HEK293T (cell line): ENCODE measurements around the gene SPAM1.

Experiments
- BHLHE40 ChIP-seq: fragments of 450-650 bp; IDR thresholded peaks from 2 replicates; pipeline ENCODE4 v1.6.1; 2016; ENCODE audit warnings: mild to moderate bottlenecking, moderate library complexity, borderline replicate concordance
- FOXA1 ChIP-seq: fragments of 450-650 bp; IDR thresholded peaks from 2 replicates; pipeline ENCODE4 v1.6.1; 2016; ENCODE audit warnings: mild to moderate bottlenecking
- FOXK2 ChIP-seq: fragments of 450-650 bp; IDR thresholded peaks from 2 replicates; pipeline ENCODE4 v1.6.1; 2016; ENCODE audit warnings: mild to moderate bottlenecking
- HDGF ChIP-seq: fragments of 450-650 bp; IDR thresholded peaks from 2 replicates; pipeline ENCODE4 v1.6.1; 2017; ENCODE audit warnings: antibody characterized with exemption, borderline replicate concordance
- NFRKB ChIP-seq: fragments of 450-650 bp; IDR thresholded peaks from 2 replicates; pipeline ENCODE4 v1.6.1; 2016; ENCODE audit warnings: mild to moderate bottlenecking, moderate library complexity
- SUZ12 ChIP-seq: fragments of 450-650 bp; IDR thresholded peaks from 2 replicates; pipeline ENCODE4 v1.6.1; 2016; ENCODE audit warnings: mild to moderate bottlenecking
- ZNF384 ChIP-seq: fragments of 450-650 bp; IDR thresholded peaks from 2 replicates; pipeline ENCODE4 v1.6.1; 2016

DNA sequence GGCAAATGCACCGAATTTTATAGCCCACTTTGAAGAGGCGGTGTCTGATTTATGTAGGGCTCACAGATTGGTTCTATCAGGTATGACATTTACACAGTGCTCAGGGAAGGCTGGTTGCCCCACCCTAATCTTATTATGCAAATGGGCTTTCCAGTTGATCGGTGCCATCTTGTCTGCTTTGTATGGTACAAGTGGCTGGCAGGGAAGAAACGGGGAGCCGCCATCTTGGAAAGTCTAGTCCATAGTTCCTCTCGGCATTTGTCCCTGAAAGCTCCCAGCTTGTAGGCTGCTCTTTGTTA lies 71.2 kb downstream of the SPAM1 start:
- TF ChIP-seq FOXK2 (no peak), ZNF384 (no peak), SUZ12 (no peak), NFRKB (no peak), BHLHE40 (no peak), HDGF (no peak), FOXA1 (no peak)
